Activated CD8-positive, alpha-beta memory T cell treated with anti-CD3 and anti-CD28 coated beads, Interleukin-2, amount 50 U/mL, for 1 hour (primary cell): ENCODE measurements around the gene OR10R2.
"Not testable (repeated sequence)": the region's sequence is repeated elsewhere in the genome, so short reads cannot be mapped to it uniquely, and the experiment has no call there.

Experiments used
- DNase-seq: peaks from one replicate; pipeline ENCODE4 v3.0.0-alpha.2; 2020; ENCODE audit errors: extremely low read depth

Gene OR10R2, protein sequence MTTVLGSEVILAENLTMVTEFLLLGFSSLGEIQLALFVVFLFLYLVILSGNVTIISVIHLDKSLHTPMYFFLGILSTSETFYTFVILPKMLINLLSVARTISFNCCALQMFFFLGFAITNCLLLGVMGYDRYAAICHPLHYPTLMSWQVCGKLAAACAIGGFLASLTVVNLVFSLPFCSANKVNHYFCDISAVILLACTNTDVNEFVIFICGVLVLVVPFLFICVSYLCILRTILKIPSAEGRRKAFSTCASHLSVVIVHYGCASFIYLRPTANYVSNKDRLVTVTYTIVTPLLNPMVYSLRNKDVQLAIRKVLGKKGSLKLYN

DNA sequence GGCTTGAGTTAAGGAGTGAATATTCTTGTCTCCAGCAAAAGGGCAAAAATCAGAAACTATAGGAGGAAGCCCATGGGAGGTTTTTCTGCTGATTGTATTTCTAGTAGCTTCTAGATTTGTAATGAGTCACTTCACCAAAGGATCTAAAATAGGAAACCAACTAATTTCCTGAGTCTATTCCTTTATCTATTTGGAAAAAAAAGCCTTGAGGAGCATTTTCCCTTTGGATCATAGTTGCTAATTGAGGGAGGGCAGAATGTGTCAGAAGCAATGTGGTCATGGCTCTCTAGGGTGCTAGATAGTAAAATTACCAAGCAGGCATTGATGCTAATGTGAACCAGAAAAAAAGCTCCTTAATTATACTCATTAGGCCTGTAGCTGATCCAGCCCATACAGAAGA is at the start of gene OR10R2:
Gene OR10R2 (plus strand): TSS at position 301 of the 400 bp plus-strand sequence. CDS start 106 bp downstream, outside the sequence.
- DNase-seq = no peak

DNA sequence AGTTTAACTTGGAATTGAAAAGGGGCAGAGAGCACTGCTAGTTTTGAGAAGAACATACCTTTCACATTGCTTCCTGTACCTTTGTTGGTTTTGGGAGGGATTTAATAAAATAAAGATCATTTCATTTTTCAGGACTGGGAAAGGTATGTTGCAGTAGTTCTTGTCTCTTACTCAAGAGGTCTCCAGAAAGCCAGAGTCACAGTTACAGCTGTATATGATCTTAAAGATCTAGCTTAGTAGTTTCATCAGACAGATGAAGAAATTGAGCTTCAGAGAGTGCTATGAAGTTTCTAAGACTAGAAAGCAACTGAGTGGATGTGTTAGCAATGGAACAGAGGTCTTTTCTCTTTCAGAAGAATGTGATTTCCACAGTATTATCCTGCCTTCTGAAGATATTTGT is 47.0 kb upstream of the OR10R2 start:
- DNase-seq = no peak

DNA sequence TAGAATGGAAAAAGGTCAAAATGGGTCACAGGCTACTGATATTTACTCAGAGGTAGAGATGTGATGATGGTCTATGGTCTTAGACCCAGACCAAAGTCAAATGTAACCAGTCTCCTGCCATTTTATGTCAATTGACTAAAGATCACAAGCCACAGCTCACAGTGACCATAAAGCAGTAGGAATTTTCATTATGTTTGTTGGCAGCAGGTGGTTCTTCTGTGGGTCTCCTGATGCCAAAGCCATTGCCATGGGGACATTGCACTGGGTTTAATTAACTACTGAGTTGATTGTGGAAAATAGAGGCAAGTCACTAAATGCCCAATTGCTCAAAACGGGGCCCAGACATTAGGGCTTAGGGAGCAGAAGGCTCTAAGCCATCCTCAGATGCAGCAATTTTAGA is 45.9 kb upstream of the OR10R2 start, which contains the start of gene OR10K2:
Gene OR10K2 (minus strand): TSS at position 101 of the 400 bp plus-strand sequence. CDS start 5,371 bp downstream, outside the sequence.
- no peak for DNase-seq

DNA sequence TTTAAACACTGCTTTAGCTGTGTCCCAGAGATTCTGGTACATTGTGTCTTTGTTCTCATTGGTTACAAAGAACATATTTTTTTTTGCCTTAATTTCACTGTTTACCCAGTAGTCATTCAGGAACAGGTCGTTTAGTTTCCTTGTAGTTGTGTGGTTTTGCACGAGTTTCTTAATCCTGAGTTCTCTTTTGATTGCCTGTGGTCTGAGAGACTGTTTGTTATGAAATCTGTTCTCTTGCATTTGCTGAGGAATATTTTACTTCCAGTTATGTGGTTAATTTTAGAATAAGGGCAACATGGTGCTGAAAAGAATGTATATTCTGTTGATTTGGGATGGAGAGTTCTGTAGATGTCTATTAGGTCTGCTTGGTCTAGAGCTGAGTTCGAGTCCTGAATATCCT is 41.9 kb upstream of the OR10R2 start:
- DNase-seq = not testable (repeated sequence)

DNA sequence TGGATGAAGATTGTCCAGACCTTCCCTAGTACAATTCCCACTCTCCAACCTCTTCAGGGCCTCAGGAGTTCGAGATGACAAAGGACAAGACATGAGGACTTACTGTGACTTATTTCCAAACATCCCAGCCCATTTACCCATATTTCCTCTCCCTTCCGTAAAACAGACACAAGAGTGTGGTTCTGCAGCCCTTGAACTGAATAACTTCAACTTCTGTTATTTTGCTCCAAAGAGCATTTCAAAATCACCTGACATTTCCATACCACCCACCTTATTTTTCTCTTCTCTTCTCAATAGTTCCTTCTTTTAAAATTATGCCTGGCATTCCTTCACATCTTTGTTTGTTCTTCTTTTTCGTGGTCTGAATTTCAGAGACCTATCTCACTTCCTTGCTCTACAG is 37.3 kb upstream of the OR10R2 start:
- DNase-seq = no peak

DNA sequence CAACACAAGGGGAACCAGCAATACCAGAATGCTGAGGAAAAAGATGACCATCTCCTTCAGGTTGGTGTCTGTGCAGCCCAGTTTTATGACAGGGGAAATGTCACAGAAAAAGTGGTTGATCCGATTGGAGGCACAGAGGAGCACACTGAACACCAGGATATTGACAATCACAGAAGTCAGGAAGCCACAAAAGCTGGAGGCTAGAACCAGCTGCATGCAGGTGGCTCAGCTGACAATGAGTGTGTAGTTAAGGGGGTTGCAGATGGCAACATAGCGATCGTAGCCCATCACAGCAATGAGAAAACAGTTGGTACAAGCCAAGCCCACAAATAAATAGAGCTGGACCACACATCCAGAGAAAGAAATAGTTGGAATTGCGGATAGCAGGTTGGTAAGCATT is 26.6 kb upstream of the OR10R2 start:
- DNase-seq = no peak

DNA sequence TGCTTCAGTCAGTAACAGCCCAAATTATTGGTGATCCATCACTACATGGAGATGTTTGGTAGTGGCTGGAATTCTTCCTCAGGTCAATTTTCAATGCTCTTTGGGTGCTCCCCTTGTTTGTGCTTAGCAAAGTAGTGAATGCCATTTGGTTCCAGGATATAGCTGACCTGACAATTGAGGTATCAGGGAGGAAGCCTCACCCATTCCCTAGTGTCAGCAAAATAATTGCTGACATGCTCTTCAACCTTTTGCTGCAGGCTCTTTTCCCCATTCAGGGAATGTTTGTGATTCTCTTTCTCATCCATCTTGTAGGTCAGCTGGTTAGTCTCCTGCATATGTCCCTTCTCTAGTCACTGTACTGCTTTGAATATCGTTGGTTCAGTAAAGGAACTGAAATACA is 17.5 kb upstream of the OR10R2 start:
- no peak for DNase-seq

DNA sequence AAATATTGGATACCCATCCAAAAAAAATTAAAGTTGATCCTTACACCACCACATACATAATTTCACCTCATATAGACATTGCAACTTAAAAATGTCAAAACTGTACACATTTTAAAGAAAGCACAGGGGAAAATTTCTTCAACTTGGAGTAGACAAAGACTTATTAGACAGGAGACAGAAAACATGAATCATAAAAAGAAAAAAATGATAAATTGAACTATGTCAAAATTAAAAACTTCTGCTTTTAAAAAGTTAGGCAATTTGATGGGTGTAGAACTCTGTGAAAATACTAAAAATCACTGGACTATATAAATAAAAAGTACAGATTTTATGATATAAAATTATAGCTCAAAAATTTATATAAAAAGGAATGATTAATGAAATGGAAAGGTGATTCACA is 14.8 kb upstream of the OR10R2 start:
- no peak for DNase-seq

DNA sequence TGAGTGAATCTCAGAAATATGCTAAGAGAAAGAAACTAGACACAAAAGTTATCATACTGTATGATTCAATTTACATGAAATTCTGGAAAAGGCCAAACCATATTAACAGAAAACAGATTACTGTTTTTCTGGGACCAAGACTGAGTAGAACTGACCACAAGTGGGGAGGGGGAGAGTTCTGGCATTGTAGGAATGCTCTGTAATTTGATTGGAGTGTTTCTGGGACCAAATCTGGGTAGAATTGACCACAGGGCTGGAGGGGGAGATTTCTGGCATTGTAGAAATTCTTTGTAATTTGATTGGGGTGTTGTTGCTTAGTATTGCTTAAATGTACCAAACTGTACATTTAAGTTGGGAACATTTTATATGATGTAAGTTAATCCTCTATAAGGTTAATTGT is 13.8 kb upstream of the OR10R2 start:
- DNase-seq = no peak

DNA sequence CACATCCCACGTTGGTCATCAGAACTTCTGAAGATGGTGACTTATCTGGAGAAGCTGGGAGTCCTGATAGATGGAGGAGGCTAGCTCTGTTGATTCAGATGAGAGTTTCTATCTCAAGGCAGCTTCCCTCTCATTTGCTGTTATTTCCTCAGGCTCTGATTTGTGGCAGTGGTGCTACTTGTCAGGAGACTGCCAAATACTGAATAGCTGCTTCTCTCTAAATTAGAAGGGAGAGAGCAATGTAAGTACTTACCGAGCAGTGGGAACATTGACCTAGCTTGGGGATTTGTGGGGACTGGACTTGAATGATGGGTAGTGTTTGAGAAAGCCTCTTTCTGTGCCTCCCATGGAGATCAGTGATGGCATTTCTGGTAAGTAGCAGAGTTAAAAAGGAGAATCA is 10.5 kb upstream of the OR10R2 start, which contains the start of gene OR10K1:
Gene OR10K1 (plus strand): TSS at position 301 of the 400 bp plus-strand sequence. CDS start 3,728 bp downstream, outside the sequence.
- DNase-seq = no peak

DNA sequence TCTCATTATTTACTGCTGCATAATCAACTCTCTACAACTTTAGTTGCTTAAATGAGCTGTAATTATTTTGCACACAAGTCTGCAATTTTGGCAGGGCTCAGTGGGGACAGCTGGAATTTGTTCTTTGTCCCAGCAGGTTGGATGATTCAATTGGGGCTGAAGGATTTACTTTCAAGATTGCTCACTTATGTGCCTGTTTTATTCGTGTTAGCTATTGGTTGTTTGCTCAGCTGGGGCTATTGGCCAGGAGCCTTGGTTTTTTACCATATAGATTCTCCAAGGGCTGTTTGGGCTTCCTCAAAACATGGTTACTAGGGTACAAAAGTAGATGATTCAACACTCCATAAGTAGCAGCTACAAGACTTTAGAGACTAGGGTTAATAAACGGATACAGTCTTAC is 13.4 kb downstream of the OR10R2 start:
- no peak for DNase-seq

DNA sequence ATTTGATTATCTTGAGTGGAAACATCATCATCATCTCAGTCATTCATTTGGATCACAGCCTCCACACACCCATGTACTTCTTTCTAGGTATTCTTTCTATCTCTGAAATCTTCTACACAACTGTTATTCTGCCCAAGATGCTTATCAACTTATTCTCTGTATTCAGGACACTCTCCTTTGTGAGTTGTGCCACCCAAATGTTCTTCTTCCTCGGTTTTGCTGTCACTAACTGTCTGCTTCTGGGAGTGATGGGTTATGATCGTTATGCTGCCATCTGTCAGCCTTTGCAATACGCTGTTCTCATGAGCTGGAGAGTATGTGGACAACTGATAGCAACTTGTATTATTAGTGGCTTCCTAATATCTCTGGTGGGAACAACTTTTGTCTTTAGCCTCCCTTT is 19.3 kb downstream of the OR10R2 start:
- no peak for DNase-seq

DNA sequence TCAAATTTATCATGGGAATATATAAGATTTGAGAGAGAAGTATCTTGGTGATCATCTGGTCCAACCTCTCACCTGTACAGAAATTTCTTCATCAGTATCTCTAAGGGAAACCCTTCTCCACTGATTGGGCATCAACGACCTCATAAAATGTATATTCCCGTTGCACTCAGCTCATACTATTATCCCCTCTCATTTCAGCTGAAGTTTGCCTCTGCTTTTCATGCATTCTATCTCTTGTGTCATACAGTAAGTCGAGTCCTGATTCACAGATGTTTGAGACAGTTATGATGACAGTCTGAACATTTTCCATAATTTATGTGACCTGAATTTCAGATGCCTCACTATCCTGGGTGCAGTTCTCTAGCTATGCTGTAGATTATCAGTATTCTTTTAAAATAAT is 21.0 kb downstream of the OR10R2 start:
- no peak for DNase-seq

DNA sequence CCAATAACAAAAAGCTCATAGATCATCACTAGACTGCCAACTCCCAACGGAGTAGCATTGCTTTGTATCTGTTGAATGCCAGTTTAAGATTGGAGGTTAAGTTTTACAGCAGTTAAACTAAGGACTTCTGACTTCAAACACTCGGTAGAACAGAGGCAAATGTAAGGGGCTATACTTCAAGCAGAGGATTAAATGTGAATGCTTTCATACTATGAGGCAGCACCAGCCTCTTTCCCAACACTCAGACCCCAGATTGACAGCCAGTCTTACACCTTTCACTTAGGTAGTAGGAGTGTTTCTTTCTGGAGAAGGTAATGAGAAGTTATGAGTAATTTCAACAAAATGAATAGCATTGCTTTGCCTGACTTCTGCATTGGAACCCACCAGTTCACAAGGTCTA is 22.8 kb downstream of the OR10R2 start:
- DNase-seq = no peak

DNA sequence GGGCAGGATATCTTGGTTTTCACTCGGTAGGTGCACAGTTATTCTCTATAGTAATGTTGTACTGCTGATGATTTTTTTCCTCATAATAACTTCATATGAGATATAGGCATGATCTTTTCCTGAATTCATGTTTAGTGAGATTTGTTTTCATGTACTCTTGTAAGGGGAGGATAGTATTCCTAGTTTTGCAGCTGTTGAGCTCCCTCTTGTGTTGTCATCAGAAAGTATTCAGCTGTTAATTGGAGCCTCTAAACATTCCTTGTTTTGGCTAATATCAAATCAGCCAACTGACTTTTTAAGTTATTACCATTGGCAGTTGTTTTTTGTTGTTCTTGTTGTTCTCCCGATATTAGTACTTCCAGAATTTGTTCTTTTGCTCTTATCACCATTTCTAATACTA is 24.4 kb downstream of the OR10R2 start:
- DNase-seq = no peak

DNA sequence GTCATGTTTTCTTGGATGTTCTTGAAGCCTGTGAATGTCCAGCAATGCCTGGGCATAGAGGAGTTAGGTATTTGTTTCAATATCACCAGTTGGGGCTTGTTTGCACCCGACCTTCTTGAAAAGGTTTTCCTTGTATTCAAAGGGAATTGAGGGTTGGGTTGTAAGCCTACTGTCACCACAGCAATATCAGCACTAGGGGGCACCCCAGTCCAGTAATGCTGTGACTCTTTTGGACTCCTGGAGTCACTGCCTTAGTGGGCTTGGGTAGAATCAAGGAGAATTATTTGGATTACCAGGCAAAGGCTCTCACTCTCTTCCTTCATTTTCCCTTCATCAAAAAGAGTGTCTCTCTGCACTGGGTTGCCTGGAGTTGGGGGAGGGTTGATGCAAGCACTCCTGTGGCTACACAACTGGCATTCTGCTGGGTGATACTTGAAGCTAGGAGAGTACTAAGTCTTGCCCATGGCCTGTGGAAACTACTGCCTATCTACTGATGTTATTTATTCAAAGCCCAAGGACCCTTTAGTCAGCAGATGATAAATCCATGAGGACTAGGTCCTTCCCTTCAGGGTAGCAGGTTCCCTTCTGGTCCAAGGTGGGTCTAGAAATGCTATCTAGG is 34.5 kb downstream of the OR10R2 start:
- no peak for DNase-seq

DNA sequence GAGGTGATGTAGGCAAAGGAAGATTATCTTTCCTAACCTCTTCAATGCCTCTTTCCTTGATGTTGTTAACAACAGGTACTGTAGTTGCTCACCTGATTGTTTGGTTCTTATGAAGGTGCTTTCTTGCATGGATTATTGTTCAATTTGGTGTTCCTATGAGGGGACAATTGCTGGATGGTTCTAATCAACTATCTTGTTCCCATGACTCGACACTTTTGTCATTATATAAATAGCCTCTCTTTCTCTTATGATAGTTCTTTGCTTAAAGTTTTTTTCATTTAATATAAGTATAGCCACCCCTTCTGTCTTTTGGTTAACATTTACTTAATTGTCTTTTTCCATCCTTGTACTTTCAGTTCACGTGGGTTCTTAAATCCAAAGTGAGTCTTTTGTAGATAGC is 35.5 kb downstream of the OR10R2 start:
- no peak for DNase-seq

DNA sequence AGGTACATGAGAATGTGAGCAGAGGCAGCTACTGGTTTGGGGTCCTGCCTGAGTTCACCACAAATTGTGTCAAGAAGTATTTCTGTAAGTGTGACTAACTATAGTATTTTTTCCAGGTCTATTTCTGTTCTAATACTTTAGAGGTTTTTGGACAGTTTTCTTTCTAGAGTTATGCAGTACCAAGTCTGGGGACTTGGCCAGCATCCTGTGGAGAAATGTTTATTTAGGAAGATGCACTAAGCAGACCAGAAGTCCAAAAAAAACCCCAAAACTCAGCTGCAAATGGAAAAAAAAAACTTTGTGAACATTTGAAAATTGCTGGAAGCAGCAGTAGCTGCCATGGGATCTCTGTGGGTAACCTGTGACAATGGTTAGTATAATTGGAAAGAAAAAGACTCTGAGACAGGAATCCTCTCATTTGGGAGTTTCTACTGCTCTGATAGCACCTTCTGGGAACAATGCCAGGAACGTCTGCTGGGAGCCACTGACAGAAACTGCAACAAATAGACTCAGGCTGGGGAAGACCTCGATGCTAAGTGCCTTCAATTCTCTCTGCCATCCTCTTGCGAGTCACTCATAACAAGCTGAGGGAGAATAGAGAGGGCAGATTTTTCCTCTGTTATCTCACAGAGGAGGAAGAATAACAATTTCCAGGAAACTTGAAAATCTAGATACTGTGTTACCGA is 37.6 kb downstream of the OR10R2 start:
- no peak for DNase-seq

DNA sequence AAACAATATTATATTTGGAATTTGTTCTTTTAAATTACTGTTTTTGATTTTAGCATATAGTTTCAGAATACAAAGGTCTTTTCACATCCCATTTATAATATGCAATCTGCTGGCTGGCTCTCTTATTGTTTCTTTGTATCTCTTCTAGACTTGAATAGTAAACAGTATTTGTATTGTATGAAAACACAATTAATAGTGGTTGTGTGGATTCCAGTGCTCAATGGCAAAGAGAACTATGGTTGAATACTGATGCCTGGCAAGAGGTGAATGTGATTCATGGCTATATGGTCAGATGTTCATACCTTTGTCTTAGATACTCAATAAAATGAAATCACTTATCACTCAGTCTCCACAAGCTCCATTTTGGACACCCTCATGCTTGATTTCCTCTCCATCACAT is 44.9 kb downstream of the OR10R2 start:
- DNase-seq = no peak

DNA sequence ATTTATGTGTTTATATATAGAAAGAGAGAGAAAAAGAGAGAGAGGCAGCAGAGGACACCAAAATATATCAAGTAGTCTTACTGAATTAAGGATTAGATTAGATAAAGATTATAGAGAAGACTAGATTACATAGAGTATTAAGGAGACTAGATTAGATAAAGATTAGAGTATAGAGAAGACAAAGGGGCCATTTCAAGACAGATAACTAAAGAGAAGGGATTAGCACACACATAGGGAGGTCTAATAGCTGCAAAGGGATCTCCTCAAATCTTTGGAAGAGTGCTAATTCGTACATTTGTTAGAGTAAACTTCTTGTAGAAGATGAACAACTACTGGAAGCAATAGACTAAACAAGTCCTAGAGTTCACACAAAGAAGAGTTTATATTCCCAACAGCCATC is 48.0 kb downstream of the OR10R2 start:
- DNase-seq = no peak

DNA sequence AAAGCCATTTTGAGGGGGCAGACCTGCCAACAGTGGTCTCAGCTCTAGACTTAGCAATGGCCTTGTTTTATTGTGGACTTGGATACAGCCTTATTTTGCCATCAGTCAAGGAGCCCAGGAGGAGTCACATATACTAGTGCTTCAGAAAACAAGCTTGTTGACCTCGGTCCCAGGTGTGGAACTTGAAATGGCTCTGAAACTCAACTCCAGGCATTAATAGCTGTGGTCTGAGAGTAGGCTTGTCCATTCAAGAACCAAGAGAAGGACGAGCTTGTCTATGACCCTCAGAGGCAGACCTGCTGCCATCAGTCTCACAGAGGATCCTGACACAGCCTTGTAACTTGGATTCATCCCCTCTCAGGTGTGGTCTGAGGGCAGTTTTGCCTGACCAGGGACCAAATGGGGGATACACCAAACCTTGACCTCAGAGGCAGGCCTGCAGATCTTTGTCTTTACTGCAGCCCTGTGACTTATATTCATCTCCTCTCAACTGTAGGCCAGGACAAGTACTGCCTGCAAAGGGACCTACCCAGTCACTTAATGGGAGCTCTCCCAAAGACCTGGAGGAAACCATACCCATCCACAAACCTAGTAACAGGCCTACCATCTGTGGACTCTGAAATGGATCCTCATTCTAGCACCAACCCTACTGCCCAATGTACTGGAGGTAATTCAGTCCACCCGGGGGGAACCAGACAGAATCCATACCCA is 49.1 kb downstream of the OR10R2 start:
- no peak for DNase-seq

DNA sequence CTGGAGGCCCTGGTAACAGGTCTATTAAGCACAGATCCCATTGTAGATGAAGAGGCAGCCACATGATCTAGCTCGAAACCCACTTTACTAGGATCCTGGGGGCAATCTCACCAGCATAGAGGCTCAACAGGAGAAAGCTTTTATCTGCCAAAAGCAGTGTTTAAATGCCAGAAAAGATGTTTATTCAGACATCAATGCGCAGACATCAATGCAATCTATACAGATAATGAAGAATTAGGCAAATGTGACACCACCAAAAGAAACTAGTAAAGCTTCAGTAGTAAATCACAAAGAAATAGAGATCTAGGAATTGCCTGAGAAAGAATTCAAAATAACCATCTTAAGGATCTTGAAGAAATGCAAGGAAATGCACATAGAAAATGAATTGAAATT is 49.6 kb downstream of the OR10R2 start:
- DNase-seq = no peak
